OCI-LY7 (cell line): ENCODE data around the gene MAN1B1. TPM values are rescaled to one million over a fixed set of nuclear protein-coding genes. Genes with fewer than 3 reads are reported as not detected.

ENCODE experiments used
- BruUV-seq: library from RNA; stranded (reverse); fragments of 400-500 nt; replicated peaks from 2 replicates; lab custom pipeline; 2021; lab: Mats Ljungman, UMichigan
- CTCF ChIA-PET: fragments of 300-600 bp; sonication (Branson Sonifier 250); formaldehyde crosslinking; loops from one replicate; lab custom pipeline; 2022; ENCODE audit warnings: antibody characterized with exemption; ENCODE audit not compliant: unreplicated experiment; lab: Charles Lee
- POLR2A ChIA-PET: fragments of 300-600 bp; sonication (Branson Sonifier 250); formaldehyde crosslinking; loops from one replicate; lab custom pipeline; 2022; ENCODE audit warnings: antibody characterized with exemption; lab: Charles Lee
- DNase-seq: peaks from one replicate; pipeline ENCODE4 v3.0.0-alpha.2; 2015; ENCODE audit warnings: low spot score
- H2AFZ ChIP-seq: fragments of 200-600 bp; sonication (generic), shearing (Covaris generic); 2 replicates; pipeline ENCODE4 v1.6.1; 2014; ENCODE audit warnings: mild to moderate bottlenecking, antibody characterized with exemption, low read length, moderate library complexity
- H3K27ac ChIP-seq: fragments of 200-600 bp; sonication (generic); 2 replicates; pipeline ENCODE4 v1.5.1; 2014; ENCODE audit warnings: mixed run types, low read depth, mild to moderate bottlenecking, moderate library complexity, low read length, inconsistent platforms; ENCODE audit not compliant: poor library complexity, severe bottlenecking
- H3K36me3 ChIP-seq: fragments of 200-600 bp; sonication (generic); 2 replicates; pipeline ENCODE4 v1.6.1; 2014; ENCODE audit warnings: mild to moderate bottlenecking, antibody characterized with exemption, low read length, moderate library complexity, mixed read lengths; ENCODE audit not compliant: insufficient read depth
- H3K4me1 ChIP-seq: fragments of 200-600 bp; sonication (generic); 2 replicates; pipeline ENCODE4 v1.5.1; 2014; ENCODE audit warnings: mild to moderate bottlenecking, low read length; ENCODE audit not compliant: insufficient read depth, poor library complexity, severe bottlenecking
- H3K4me2 ChIP-seq: fragments of 200-600 bp; sonication (generic); 2 replicates; pipeline ENCODE4 v1.6.1; 2014; ENCODE audit warnings: mild to moderate bottlenecking, low read length
- H3K4me3 ChIP-seq: fragments of 200-600 bp; sonication (generic); 2 replicates; pipeline ENCODE4 v1.5.1; 2014; ENCODE audit warnings: mild to moderate bottlenecking, low read depth, low read length; ENCODE audit not compliant: poor library complexity, severe bottlenecking
- H3K79me2 ChIP-seq: fragments of 200-600 bp; sonication (generic); 2 replicates; pipeline ENCODE4 v1.6.1; 2016; ENCODE audit warnings: low read depth, mild to moderate bottlenecking, low read length, moderate library complexity, mixed read lengths; ENCODE audit not compliant: insufficient read depth
- H3K9me2 ChIP-seq: fragments of 200-600 bp; sonication (generic); 2 replicates; pipeline ENCODE4 v1.6.1; 2016; ENCODE audit warnings: mild to moderate bottlenecking, low read length, mixed read lengths; ENCODE audit not compliant: insufficient read depth
- H3K9me3 ChIP-seq: fragments of 200-600 bp; sonication (generic); 2 replicates; pipeline ENCODE4 v1.6.1; 2014; ENCODE audit warnings: mild to moderate bottlenecking, mixed run types, low read length, mixed read lengths
- H4K20me1 ChIP-seq: fragments of 200-600 bp; sonication (generic); 2 replicates; pipeline ENCODE4 v1.6.1; 2014; ENCODE audit warnings: mild to moderate bottlenecking, antibody characterized with exemption, low read length, moderate library complexity, mixed read lengths; ENCODE audit not compliant: insufficient read depth
- CTCF ChIP-seq: fragments of 200-600 bp; sonication (generic); conservative IDR thresholded peaks from 2 replicates; pipeline ENCODE4 v1.5.1; 2014; ENCODE audit warnings: mild to moderate bottlenecking, antibody characterized with exemption, low read length, moderate library complexity, mixed read lengths
- EZH2phosphoT487 ChIP-seq: fragments of 200-600 bp; sonication (generic); IDR thresholded peaks from 2 replicates; pipeline ENCODE4 v1.6.1; 2018; ENCODE audit warnings: low read depth, borderline replicate concordance, mild to moderate bottlenecking, mixed run types, antibody characterized with exemption, low read length, moderate library complexity, mixed read lengths
- intact Hi-C: fragments of 100-400 bp; cut with micrococcal nuclease; formaldehyde crosslinking; loops from one replicate; pipeline ENCODE4 v1.10.0; 2022; ENCODE audit not compliant: unreplicated experiment
- total RNA-seq, 2 experiments: library from RNA; depleted of rRNA in 1 of 2; stranded (reverse); fragments of >200 nt in 1 of 2; shearing (Covaris generic) in 1 of 2; gene quantifications; 2 replicates each; pipeline ENCODE4 v1.2.3, GENCODE V29; 2014 to 2022

MAN1B1 gene
- total RNA-seq, 2 experiments from 2014 or later, result 32.7 to 43.4 TPM

- Histone ChIP-seq H2AFZ (no peak overlapping the region), H3K9me3 (no peaks in the 10 kb centered on the region), H3K36me3 (no peaks in the 10 kb centered on the region), H3K4me3 (peak overlapping the region; percentile 20), H3K79me2 (no peaks in the 10 kb centered on the region), H3K9me2 (no peaks in the 10 kb centered on the region), H4K20me1 (no peaks in the 10 kb centered on the region), H3K4me1 (peaks cover 30% of the 10 kb centered on the region), H3K27ac (no peak overlapping the region), H3K4me2 (peak overlapping the region; percentile 49; the same call in 1 of the 2 replicates)
- DNase-seq, result peak; percentile 79
- CTCF ChIA-PET, result interaction anchor here (0.6 kb wide), 1 partner anchor 26 kb away, joined by 3 read pairs; no protein-coding TSS in a partner anchor
- no TSS peak for BruUV-seq
- POLR2A ChIA-PET, result interaction anchor here (0.6 to 1.2 kb wide), 4 partner anchors 24 to 616 kb away, joined by 3 to 4 read pairs (median 3); partner anchors contain the start of genes ANAPC2 and SSNA1
- intact Hi-C loops, result loop anchor here (10.0 kb wide), 1 partner anchor 612 kb away; the partner anchor contains the start of gene NOTCH1
- no peak for TF ChIP-seq EZH2phosphoT487
- no peak for TF ChIP-seq CTCF
These were observed 70.0 kb downstream of the MAN1B1 start for GRCh38 chr9:137156567-137157375.

GRCh38 chr9:137157618-137158415 is 71.0 kb downstream of the MAN1B1 start:
- CTCF ChIA-PET, result no interaction called here
- Histone ChIP-seq H2AFZ (no peak overlapping the region), H3K27ac (no peak overlapping the region), H3K9me3 (no peaks in the 10 kb centered on the region), H3K9me2 (no peaks in the 10 kb centered on the region), H3K4me3 (no peak overlapping the region), H3K36me3 (no peaks in the 10 kb centered on the region), H3K4me1 (peaks cover 30% of the 10 kb centered on the region), H3K79me2 (no peaks in the 10 kb centered on the region), H3K4me2 (no peak overlapping the region), H4K20me1 (no peaks in the 10 kb centered on the region)
- POLR2A ChIA-PET, result interaction anchor here (1.0 to 1.2 kb wide), 2 partner anchors 25 to 31 kb away, joined by 3 read pairs; partner anchors contain the start of genes ANAPC2 and SSNA1
- DNase-seq, result no peak
- intact Hi-C loops, result loop anchor here (10.0 kb wide), 1 partner anchor 613 kb away; the partner anchor contains the start of gene NOTCH1
- TF ChIP-seq CTCF (no peak), EZH2phosphoT487 (no peak)
- BruUV-seq, result no TSS peak
